ENCODE measurements around the gene CSTF3.

DNA sequence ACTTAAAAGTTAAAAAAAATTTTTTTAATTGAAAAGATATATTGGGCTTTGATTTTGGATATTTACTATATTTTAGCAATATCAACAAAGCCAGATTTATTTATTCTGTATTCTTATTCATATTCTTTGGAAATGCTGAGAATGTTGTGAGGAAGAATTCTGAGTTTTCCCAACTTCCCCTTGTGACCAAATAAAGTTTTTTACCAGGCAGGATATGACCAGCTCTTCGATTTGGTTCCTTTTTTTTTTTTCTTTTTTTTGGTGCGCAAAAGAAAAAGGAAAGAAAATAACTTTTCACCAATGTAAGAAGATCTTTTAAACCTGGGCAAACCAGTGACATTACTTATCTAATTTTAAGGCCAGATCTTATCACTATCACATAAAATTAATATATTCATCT is 109.0 kb downstream of the CSTF3 start:
- TF ChIP-seq EZH2 (IDR thresholded peaks at IDR 0.05; ENCODE audit: insufficient read depth, poor library complexity, severe bottlenecking) (no peak), EZH2phosphoT487 (IDR thresholded peaks at IDR 0.05; ENCODE audit: insufficient read depth, low read depth) (no peak)

All from GM23248 (cell line).